VCaP (cell line): ENCODE results near the gene ZFP64.

Experiments
- H3K27ac ChIP-seq: fragments of 450-650 bp; 2 replicates; pipeline ENCODE4 v1.5.1; 2017
- CTCF ChIP-seq: fragments of 450-650 bp; conservative IDR thresholded peaks from 2 replicates; pipeline ENCODE4 v1.5.1; 2017; ENCODE audit warnings: mild to moderate bottlenecking, moderate library complexity

ZFP64 gene

GRCh38 chr20:52212943-52213342 lies 21.4 kb upstream of the ZFP64 start:
- no peak overlapping the region for H3K27ac ChIP-seq
- no peak for TF ChIP-seq CTCF

GRCh38 chr20:52210037-52210990 lies 18.7 kb upstream of the ZFP64 start:
- TF ChIP-seq CTCF: no peak
- no peak overlapping the region for H3K27ac ChIP-seq

- TF ChIP-seq CTCF: no peak
Measured at GRCh38 chr20:52209154-52209571, 17.6 kb upstream of the ZFP64 start.

GRCh38 chr20:52207020-52207810 lies 15.6 kb upstream of the ZFP64 start:
- no peak overlapping the region for H3K27ac ChIP-seq
- no peak for TF ChIP-seq CTCF

More at GRCh38 chr20:52209154-52209571, 17.6 kb upstream of the ZFP64 start:
- no peak overlapping the region for H3K27ac ChIP-seq

GRCh38 chr20:52204136-52204535 lies 12.6 kb upstream of the ZFP64 start:
- no peak overlapping the region for H3K27ac ChIP-seq
- TF ChIP-seq CTCF: no peak

- TF ChIP-seq CTCF: no peak
- H3K27ac ChIP-seq: no peak overlapping the region
Measured at GRCh38 chr20:52201395-52201794, 9.8 kb upstream of the ZFP64 start.

- no peak overlapping the region for H3K27ac ChIP-seq
- TF ChIP-seq CTCF: no peak
Measured at GRCh38 chr20:52200870-52201269, 9.3 kb upstream of the ZFP64 start.
